ENCODE data around the gene POLR1D. TPM values are rescaled to one million over a fixed set of nuclear protein-coding genes. Genes with fewer than 3 reads are reported as not detected.

The POLR1D gene
- total and polyA plus RNA-seq, 2 experiments from 2014 or later, result 177 to 197 TPM

DNA sequence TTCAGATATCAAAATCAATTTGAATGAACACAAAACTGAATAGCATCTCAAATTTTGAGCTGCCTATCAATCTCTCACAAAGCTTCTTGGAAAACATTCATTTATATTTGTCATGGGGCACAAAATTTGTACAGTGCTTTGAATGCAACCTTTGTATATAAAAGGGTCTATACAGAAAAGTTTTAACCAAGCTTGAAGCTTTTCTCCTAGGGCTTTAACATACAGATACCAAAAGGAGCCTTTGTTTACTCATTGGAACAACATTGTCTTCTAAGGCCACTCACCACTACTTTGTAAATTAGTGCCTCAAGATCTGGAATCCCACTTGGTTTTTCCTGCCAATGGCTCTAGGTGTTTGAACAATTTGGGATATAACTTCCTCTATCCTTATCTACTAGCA is 22.6 kb upstream of the POLR1D start:
- no peak overlapping the region for H3K4me2 ChIP-seq
- no peaks in the 10 kb centered on the region for H3K9me3 Mint-ChIP-seq
- H3K27me3 Mint-ChIP-seq (ENCODE audit: insufficient read depth, low read depth, poor library complexity), result no peaks in the 10 kb centered on the region
- no peak overlapping the region for H3K27ac Mint-ChIP-seq
- no peaks in the 10 kb centered on the region for H3K27me3 ChIP-seq (ENCODE audit: insufficient read depth)
- no peaks in the 10 kb centered on the region for H3K36me3 Mint-ChIP-seq (ENCODE audit: low read depth)
- H3F3A ChIP-seq (replicated peaks; ENCODE audit: low read depth), result no peaks in the 10 kb centered on the region
- no peaks in the 10 kb centered on the region for H3K36me3 ChIP-seq (ENCODE audit: insufficient read depth)
- peaks cover 39% of the 10 kb centered on the region for H4K20me1 ChIP-seq (replicated peaks; ENCODE audit: insufficient read depth)
- no peak overlapping the region for H3K27ac ChIP-seq (ENCODE audit: low read depth)
- TF ChIP-seq STAT1 (IDR thresholded peaks at IDR 0.05; ENCODE audit: unreplicated experiment) (no peak), JUNB (IDR thresholded peaks at IDR 0.05; ENCODE audit: unreplicated experiment) (no peak), NANOG (IDR thresholded peaks at IDR 0.05; ENCODE audit: borderline replicate concordance) (no peak)
- TF ChIP-seq, protein P1, sequence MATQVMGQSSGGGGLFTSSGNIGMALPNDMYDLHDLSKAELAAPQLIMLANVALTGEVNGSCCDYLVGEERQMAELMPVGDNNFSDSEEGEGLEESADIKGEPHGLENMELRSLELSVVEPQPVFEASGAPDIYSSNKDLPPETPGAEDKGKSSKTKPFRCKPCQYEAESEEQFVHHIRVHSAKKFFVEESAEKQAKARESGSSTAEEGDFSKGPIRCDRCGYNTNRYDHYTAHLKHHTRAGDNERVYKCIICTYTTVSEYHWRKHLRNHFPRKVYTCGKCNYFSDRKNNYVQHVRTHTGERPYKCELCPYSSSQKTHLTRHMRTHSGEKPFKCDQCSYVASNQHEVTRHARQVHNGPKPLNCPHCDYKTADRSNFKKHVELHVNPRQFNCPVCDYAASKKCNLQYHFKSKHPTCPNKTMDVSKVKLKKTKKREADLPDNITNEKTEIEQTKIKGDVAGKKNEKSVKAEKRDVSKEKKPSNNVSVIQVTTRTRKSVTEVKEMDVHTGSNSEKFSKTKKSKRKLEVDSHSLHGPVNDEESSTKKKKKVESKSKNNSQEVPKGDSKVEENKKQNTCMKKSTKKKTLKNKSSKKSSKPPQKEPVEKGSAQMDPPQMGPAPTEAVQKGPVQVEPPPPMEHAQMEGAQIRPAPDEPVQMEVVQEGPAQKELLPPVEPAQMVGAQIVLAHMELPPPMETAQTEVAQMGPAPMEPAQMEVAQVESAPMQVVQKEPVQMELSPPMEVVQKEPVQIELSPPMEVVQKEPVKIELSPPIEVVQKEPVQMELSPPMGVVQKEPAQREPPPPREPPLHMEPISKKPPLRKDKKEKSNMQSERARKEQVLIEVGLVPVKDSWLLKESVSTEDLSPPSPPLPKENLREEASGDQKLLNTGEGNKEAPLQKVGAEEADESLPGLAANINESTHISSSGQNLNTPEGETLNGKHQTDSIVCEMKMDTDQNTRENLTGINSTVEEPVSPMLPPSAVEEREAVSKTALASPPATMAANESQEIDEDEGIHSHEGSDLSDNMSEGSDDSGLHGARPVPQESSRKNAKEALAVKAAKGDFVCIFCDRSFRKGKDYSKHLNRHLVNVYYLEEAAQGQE (IDR thresholded peaks at IDR 0.05; ENCODE audit: unreplicated experiment), result no peak
- TF ChIP-seq, protein P2, sequence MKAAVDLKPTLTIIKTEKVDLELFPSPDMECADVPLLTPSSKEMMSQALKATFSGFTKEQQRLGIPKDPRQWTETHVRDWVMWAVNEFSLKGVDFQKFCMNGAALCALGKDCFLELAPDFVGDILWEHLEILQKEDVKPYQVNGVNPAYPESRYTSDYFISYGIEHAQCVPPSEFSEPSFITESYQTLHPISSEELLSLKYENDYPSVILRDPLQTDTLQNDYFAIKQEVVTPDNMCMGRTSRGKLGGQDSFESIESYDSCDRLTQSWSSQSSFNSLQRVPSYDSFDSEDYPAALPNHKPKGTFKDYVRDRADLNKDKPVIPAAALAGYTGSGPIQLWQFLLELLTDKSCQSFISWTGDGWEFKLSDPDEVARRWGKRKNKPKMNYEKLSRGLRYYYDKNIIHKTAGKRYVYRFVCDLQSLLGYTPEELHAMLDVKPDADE (IDR thresholded peaks at IDR 0.05), result no peak
- H3K9me2 ChIP-seq (ENCODE audit: insufficient read depth), result no peaks in the 10 kb centered on the region
- no peak for ATAC-seq
- no peak overlapping the region for H3K4me3 Mint-ChIP-seq
- no peak for DNase-seq (ENCODE audit: low spot score)
- H3K4me1 ChIP-seq (ENCODE audit: insufficient read depth), result peaks cover 31% of the 10 kb centered on the region
- no peak overlapping the region for H2AFZ ChIP-seq
- peaks cover 20% of the 10 kb centered on the region for H3K4me1 Mint-ChIP-seq
- no peak overlapping the region for H3K4me3 ChIP-seq
- H3K79me2 ChIP-seq (replicated peaks; ENCODE audit: insufficient read depth), result peaks cover 93% of the 10 kb centered on the region

DNA sequence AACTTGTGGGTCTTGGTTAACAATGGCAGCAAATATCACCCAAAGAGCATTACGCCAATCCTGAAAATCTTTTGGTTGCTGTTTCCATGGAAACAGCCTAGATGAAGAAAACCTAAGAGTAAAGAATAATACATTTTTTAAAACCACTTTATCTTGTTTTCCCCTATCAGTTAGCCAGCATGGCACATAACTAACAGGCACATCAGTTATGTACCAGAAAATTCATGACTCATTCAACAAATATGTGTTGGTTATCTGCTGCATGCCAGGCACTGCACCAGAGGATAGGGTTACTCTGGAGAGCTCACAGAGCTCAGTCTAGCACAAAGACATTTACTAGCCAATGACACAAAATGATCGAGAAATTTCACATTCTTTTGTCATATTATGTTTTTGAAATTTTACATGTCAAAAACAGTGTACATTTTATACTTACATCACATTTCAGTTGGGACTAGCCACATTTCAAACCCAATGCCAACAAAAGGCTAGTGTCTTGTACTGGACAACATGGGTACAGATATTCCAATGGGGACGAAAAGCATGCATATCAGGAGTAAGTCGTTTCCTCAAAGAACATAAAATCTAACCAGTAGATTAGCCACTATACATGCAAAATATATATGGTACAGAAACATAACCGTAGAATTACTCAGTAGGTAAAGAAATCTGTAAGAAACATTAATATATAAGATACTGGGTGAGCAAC is 21.7 kb upstream of the POLR1D start:
- Mint-ChIP-seq H3K27me3 (ENCODE audit: insufficient read depth, low read depth, poor library complexity) (no peaks in the 10 kb centered on the region), H3K36me3 (ENCODE audit: low read depth) (no peaks in the 10 kb centered on the region), H3K9me3 (no peaks in the 10 kb centered on the region), H3K4me3 (no peak overlapping the region), H3K4me1 (peaks cover 27% of the 10 kb centered on the region), H3K27ac (no peak overlapping the region; the same call in 1 of the 2 replicates)
- Histone ChIP-seq H3K27ac (ENCODE audit: low read depth) (no peak overlapping the region), H3K79me2 (replicated peaks; ENCODE audit: insufficient read depth) (peaks cover 95% of the 10 kb centered on the region), H3F3A (replicated peaks; ENCODE audit: low read depth) (no peaks in the 10 kb centered on the region), H3K4me2 (no peak overlapping the region), H3K36me3 (ENCODE audit: insufficient read depth) (no peaks in the 10 kb centered on the region), H3K4me1 (ENCODE audit: insufficient read depth) (peaks cover 31% of the 10 kb centered on the region), H3K4me3 (no peak overlapping the region), H2AFZ (no peak overlapping the region), H3K9me2 (ENCODE audit: insufficient read depth) (no peaks in the 10 kb centered on the region), H4K20me1 (replicated peaks; ENCODE audit: insufficient read depth) (peaks cover 33% of the 10 kb centered on the region), H3K27me3 (ENCODE audit: insufficient read depth) (no peaks in the 10 kb centered on the region)
- ATAC-seq (peak; percentile 52), DNase-seq (ENCODE audit: low spot score) (peak; percentile 41)
- TF ChIP-seq EZH2 (IDR thresholded peaks at IDR 0.05; ENCODE audit: low read depth, unreplicated experiment), result no peak
- no peak for TF ChIP-seq EZH2phosphoT487 (IDR thresholded peaks at IDR 0.05; ENCODE audit: unreplicated experiment)
- no peak for TF ChIP-seq CREB1 (CRISPR knock-in tag; IDR thresholded peaks at IDR 0.05; ENCODE audit: low read depth)
- no peak for TF ChIP-seq STAT1 (IDR thresholded peaks at IDR 0.05; ENCODE audit: unreplicated experiment)
- no peak for TF ChIP-seq ZNF114 (CRISPR knock-in tag; IDR thresholded peaks at IDR 0.05)
- TF ChIP-seq, protein P3, sequence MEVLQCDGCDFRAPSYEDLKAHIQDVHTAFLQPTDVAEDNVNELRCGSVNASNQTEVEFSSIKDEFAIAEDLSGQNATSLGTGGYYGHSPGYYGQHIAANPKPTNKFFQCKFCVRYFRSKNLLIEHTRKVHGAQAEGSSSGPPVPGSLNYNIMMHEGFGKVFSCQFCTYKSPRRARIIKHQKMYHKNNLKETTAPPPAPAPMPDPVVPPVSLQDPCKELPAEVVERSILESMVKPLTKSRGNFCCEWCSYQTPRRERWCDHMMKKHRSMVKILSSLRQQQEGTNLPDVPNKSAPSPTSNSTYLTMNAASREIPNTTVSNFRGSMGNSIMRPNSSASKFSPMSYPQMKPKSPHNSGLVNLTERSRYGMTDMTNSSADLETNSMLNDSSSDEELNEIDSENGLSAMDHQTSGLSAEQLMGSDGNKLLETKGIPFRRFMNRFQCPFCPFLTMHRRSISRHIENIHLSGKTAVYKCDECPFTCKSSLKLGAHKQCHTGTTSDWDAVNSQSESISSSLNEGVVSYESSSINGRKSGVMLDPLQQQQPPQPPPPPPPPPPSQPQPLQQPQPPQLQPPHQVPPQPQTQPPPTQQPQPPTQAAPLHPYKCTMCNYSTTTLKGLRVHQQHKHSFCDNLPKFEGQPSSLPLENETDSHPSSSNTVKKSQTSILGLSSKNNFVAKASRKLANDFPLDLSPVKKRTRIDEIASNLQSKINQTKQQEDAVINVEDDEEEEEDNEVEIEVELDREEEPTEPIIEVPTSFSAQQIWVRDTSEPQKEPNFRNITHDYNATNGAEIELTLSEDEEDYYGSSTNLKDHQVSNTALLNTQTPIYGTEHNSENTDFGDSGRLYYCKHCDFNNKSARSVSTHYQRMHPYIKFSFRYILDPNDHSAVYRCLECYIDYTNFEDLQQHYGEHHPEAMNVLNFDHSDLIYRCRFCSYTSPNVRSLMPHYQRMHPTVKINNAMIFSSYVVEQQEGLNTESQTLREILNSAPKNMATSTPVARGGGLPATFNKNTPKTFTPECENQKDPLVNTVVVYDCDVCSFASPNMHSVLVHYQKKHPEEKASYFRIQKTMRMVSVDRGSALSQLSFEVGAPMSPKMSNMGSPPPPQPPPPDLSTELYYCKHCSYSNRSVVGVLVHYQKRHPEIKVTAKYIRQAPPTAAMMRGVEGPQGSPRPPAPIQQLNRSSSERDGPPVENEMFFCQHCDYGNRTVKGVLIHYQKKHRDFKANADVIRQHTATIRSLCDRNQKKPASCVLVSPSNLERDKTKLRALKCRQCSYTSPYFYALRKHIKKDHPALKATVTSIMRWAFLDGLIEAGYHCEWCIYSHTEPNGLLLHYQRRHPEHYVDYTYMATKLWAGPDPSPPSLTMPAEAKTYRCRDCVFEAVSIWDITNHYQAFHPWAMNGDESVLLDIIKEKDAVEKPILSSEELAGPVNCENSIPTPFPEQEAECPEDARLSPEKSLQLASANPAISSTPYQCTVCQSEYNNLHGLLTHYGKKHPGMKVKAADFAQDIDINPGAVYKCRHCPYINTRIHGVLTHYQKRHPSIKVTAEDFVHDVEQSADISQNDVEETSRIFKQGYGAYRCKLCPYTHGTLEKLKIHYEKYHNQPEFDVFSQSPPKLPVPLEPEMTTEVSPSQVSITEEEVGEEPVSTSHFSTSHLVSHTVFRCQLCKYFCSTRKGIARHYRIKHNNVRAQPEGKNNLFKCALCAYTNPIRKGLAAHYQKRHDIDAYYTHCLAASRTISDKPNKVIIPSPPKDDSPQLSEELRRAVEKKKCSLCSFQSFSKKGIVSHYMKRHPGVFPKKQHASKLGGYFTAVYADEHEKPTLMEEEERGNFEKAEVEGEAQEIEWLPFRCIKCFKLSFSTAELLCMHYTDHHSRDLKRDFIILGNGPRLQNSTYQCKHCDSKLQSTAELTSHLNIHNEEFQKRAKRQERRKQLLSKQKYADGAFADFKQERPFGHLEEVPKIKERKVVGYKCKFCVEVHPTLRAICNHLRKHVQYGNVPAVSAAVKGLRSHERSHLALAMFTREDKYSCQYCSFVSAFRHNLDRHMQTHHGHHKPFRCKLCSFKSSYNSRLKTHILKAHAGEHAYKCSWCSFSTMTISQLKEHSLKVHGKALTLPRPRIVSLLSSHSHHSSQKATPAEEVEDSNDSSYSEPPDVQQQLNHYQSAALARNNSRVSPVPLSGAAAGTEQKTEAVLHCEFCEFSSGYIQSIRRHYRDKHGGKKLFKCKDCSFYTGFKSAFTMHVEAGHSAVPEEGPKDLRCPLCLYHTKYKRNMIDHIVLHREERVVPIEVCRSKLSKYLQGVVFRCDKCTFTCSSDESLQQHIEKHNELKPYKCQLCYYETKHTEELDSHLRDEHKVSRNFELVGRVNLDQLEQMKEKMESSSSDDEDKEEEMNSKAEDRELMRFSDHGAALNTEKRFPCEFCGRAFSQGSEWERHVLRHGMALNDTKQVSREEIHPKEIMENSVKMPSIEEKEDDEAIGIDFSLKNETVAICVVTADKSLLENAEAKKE (CRISPR knock-in tag; IDR thresholded peaks at IDR 0.05), result no peak

Measured in GM23338 (cell line).